ENCODE results near the gene BTAF1.
"Not testable (repeated sequence)": the region's sequence is repeated elsewhere in the genome, so short reads cannot be mapped to it uniquely, and the experiment has no call there.

The BTAF1 gene

GRCh38 chr10:91978585-91978984 is 55.0 kb downstream of the BTAF1 start:
- no peak for DNase-seq (ENCODE audit: low read depth in 3 of 3)

DNA sequence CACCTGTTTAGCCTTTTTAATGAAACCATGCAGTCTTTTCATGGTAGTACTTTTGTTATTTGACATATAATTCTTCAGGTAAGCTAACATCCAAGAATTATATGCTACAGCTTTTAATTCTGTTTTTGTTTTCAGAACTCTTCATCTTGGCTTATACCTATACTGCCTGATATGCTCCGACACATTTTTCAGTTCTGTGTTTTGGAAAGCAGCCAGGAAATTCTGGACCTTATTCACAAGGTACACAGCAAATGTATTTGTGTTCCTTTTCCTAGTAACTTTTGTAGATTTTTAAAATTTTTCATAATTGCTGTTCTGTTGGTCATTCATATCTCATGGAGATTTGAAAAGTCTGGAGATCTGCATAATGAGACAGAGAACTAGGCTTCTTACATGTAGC is 56.7 kb downstream of the BTAF1 start:
- no peak for DNase-seq (ENCODE audit: low read depth in 3 of 3)

DNA sequence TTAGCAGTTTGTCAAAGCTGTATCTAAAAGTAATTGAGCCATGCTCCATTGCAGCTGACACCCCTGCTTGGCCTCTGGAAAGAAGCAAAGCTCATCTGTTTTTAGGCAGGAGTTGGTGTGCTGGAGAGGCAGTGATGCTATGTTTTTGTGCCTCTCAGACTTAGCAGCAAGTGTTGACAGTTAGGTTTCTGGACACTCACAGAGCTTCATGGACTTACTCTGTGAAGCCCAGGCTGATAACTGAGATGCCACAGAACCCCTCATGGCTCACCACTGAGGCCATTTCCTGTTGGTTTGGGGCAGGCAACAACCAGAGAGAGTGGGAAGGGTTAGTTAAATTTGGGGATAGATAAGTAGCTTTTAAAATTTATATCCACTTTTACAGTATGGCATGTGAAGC is 59.8 kb downstream of the BTAF1 start:
- DNase-seq (ENCODE audit: low read depth in 3 of 3) = no peak

DNA sequence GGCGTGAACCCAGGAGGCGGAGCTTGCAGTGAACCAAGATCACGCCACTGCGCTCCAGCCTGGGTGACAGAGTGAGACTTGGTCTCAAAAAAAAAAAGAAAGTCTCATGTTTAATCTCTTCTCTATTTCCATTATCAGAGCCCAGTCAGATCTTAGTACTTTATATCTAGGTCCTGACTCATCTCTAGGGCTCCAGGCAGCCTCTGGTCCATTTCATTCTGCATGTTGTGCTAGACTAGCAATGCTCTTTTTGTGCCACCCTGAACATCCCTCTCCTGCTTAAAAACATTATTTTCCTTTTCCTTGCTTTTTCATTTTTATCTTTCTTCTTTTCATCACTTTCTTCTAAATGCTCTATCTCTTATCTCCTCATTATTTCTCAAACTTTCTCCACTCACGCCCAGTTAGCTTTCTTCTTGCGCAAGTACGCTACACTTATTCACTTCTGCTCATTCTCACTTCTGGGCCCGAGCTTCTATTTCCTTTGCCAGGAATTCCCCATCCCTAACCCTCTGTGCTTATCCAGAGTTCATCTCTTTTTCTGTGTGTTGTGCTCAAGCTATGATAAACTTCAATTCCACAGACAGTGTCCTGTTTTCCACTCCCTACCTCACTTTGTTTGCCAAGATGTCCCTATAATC is 63.9 kb downstream of the BTAF1 start:
- DNase-seq (ENCODE audit: low read depth in 3 of 3) = no peak

DNA sequence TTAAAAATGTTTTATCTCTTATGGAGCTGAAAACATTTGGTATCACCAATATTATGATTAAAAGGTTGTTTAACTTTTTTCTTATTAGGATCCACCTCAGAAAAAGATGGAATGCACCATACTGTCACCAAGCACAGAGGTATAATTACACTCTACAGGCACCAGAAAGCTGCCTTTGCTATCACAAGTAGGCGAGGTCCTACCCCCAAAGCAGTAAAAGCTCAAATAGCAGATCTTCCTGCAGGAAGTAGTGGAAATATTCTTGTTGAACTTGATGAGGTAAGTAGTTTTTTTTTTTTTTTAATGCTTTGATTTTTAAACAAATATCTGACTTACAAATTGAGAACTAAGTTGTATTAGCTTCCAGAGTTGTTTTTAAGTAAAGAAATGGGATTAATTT is 68.5 kb downstream of the BTAF1 start:
- DNase-seq (ENCODE audit: low read depth in 3 of 3) = no peak

DNA sequence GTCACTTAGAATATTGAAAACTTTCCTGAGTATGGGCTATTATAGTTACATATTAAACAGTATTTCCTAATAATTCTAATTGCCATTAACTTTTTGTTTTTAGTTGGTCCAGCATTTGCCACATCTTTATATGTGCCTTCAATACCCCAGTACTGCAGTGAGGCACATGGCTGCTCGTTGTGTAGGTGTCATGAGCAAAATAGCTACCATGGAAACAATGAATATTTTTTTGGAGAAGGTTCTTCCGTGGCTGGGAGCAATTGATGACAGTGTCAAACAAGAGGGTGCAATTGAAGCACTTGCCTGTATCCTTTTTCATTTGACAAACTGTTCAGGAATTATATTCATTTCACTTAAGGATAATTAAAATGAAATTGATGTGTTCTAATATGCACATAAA is 72.7 kb downstream of the BTAF1 start:
- no peak for DNase-seq (ENCODE audit: low read depth in 3 of 3)

- no peak for DNase-seq (ENCODE audit: low read depth in 3 of 3)
Measured at GRCh38 chr10:92001581-92001980, 78.0 kb downstream of the BTAF1 start.

DNA sequence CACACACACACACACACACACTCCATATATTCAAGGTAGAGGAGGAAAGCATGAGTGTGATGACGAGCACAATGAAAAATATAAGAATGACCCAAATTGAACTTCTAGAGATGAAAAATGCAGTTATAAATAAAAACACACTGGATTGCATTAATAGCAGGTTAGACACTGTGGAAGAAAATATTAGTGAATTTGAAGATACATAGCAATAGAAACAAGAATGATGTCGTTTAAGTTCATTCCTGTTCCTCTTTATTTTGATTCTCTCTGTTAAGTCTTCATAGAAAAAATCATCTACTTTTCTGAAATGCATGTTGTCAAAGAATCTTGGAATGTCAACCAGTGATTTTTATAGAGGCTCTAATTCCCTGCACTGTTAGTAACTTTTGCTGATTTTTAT is 78.4 kb downstream of the BTAF1 start:
- DNase-seq (ENCODE audit: low read depth in 3 of 3) = no peak

DNA sequence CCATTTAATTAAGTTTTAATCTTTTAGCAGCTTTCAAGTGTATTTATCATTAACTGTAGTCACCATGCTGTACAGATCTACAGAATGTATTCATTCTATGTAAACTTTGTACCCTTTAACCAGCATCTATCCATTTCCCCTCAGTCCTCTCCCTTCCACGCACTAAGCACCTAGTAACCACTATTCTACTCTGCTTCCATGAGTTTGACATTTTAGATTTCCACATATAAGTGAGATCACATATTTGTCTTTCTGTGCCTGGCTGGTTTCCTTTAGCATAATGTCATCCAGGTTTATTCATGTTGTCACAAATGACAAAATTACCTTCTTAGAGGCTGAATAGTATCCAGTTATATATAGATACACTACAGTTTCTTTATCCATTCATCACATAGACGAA is 79.7 kb downstream of the BTAF1 start:
- no peak for DNase-seq (ENCODE audit: low read depth in 3 of 3)

- no peak for DNase-seq (ENCODE audit: low read depth in 3 of 3)
Measured at GRCh38 chr10:92005978-92006377, 82.4 kb downstream of the BTAF1 start.

GRCh38 chr10:92009445-92009844 is 85.9 kb downstream of the BTAF1 start:
- DNase-seq (ENCODE audit: low read depth in 3 of 3) = no peak

- no peak for DNase-seq (ENCODE audit: low read depth in 3 of 3)
Measured at GRCh38 chr10:92010047-92010735, 86.6 kb downstream of the BTAF1 start.

DNA sequence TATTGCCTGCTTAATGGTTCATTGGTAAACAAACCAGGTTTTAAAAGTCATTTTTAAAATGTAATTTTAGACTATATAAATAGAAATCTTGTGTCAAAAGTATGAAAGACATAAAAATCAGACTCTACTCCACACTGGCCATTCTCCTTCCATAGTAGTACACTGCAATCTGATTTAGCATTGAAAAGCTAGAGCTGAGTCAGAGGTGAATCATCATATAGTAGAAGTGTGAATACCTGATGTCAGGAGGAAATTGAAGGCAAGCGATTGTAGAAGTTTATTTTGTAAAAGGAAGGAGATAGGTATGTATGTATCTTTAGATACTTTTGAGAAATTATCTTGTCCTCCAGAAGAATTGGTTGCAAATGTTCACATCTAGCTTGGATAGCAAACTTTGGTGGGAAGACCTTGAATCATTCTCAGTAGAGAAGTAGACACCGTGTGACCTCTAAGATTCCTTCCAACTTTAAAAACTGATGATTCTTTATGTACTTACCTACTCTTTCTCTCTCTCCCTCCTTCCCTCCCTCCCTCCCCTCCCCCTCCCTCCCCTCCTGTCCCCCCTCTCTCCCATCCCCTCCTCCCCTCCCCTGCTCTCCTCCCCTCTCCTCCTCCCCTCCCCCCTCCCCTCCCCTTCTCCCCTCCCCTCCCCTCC is 88.1 kb downstream of the BTAF1 start:
- no peak for DNase-seq (ENCODE audit: low read depth in 3 of 3)

- no peak for DNase-seq (ENCODE audit: low read depth in 3 of 3)
Measured at GRCh38 chr10:92014620-92015019, 91.0 kb downstream of the BTAF1 start.

DNA sequence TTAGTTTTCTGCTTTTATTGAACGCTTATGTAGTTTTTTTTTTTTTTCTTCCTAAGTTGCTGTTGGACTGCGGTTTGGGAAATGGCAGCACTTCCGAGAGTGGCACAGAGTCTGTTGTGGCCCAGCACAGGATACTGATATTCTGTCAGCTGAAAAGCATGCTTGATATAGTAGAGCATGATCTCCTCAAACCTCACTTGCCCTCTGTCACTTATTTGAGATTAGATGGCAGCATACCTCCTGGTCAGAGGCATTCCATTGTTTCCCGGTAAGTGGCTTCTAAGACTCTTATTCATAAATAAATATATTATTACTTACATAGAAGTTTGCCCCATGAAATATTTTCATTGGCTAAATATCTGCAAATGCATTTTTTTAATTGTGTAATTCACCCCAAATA is 101.1 kb downstream of the BTAF1 start:
- no peak for DNase-seq (ENCODE audit: low read depth in 3 of 3)

- not testable (repeated sequence) for DNase-seq (ENCODE audit: low read depth in 3 of 3)
Measured at GRCh38 chr10:92025340-92025739, 101.8 kb downstream of the BTAF1 start.

- no peak for DNase-seq (ENCODE audit: low read depth in 3 of 3)
Measured at GRCh38 chr10:92027141-92027540, 103.6 kb downstream of the BTAF1 start.

GRCh38 chr10:92031580-92031979 is 108.0 kb downstream of the BTAF1 start:
- DNase-seq (ENCODE audit: low read depth in 3 of 3) = no peak

DNA sequence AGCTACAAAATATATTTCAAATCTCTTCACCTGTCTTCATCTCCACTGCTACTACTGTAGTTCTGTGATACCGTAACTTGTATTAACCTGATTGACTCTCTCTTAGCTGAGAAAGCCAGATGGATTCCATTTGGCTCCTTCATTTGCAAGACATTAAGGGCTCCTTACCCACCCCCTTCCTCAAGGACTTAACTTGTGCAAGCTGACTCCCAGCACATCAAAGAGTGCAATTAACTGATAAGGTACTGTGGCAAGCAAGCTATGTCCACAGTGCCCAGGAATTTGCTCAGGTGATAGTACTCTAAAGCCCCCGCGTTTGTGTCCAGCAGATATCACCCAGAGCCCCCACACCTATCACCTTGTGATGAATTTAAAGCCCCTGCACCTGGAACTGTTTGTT is 109.5 kb downstream of the BTAF1 start:
- not testable (repeated sequence) for DNase-seq (ENCODE audit: low read depth in 3 of 3)

DNA sequence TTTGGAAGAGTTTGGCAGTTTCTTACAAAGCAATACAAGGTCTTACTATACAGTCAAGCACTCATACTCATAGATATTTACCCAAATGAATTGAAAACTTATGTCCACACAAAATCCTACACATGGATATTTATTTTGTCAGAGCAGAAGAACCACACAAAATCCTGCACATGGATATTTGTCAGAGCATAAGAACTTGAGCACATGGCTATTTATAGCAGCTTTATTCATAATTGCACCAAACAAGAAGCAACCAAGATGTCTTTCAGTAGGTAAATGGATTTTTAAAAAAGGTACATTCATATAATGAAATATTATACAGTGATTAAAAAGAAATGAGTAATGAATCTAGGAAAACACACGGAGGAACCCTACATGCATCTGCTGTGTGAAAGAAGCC is 115.4 kb downstream of the BTAF1 start:
- DNase-seq (ENCODE audit: low read depth in 3 of 3) = no peak

DNA sequence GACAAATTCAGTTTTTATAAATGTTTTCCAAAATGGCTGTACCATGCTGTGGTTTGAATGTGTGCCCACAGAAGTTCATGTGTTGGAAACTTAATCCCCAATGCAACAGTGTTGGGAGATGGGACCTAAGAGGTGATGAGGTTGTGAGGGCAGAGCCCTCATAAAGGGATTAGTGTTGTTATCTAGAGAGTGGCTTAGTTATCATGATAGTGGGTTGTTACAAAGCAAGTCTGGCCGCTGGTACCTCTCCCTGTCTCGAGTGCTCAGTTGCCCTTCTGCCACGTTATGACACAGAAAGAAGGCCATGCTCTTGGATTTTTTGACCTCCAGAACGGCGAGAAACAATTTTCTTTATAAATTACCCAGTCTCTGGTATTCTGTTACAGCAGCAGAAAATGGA is 119.0 kb downstream of the BTAF1 start:
- DNase-seq (ENCODE audit: low read depth in 3 of 3) = no peak

DNA sequence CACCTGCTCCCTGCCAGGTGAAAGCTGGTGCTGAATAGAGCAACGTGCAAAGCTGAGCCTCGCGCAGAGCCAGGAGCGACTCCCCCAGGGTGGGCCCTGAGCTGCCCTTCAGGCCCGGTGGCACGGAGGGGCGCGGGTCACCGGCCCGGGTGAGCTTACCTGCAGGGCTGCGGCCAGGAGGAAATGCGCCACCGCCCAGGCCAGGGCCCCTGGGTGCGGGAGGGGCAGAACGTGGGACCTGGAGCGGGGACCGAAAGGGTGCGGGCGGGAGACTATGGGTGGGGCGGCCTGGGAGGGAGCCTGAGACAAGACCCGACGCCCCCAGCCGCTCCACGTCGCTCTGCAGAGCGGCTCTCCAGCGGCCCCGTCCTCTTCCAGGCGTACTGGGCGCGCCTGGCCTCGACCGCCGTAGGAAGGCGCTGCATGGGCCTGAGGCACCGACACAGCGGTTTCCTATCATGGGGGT is 122.1 kb downstream of the BTAF1 start:
- DNase-seq (ENCODE audit: low read depth in 3 of 3) = no peak

- no peak for DNase-seq (ENCODE audit: low read depth in 3 of 3)
Measured at GRCh38 chr10:92047215-92047614, 123.6 kb downstream of the BTAF1 start.
